CD1c-positive myeloid dendritic cell (primary cell): ENCODE measurements around the gene CPNE4.
"Not testable (repeated sequence)": the region's sequence is repeated elsewhere in the genome, so short reads cannot be mapped to it uniquely, and the experiment has no call there.

Experiments
- DNase-seq: peaks from one replicate; pipeline ENCODE4 v3.0.0-alpha.2; 2016; ENCODE audit errors: extremely low spot score

Gene CPNE4

GRCh38 chr3:131537531-131537930, 497.3 kb downstream of the CPNE4 start:
- DNase-seq: no peak

- DNase-seq: no peak
Observed at GRCh38 chr3:131535596-131535995, 499.2 kb downstream of the CPNE4 start.

DNA sequence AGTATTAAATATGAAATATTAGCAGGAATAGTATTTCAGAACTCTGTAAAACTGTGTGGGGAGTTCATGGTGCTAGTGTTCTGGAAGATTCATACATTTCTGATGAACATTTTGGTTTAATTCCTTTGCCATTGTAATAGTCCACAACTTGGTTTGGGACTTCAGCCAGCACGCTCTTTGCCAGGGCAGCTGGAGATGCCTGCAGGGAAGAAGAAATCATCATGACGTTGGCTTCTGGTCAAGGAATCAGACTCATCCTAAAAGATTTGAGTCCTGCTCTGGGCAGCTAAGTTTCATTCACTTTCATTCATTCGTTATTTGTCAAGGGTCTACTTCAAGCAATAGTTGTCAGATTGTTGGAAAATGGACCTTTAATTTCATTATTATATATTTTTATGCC, 499.7 kb downstream of the CPNE4 start:
- no peak for DNase-seq

DNA sequence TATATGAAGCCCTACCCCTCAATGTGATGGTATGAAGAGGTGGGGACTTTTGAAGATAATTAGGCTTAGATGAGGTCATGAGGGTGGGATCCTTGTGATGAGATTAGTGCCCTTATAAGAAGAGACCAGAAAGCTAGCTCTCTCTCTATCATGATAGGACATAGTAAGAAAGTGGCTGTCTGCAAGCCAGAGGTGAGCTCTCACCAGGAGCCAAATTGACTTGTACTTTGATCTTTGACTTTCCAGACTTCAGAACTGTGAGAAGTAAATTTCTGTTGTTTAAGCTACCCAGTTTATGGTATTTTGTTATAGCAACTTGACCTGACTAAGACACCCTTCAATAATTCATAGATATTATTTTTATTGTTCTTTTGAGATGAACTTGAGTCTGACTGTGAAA, 502.2 kb downstream of the CPNE4 start:
- DNase-seq: no peak

GRCh38 chr3:131530843-131531242, 504.0 kb downstream of the CPNE4 start:
- no peak for DNase-seq

DNA sequence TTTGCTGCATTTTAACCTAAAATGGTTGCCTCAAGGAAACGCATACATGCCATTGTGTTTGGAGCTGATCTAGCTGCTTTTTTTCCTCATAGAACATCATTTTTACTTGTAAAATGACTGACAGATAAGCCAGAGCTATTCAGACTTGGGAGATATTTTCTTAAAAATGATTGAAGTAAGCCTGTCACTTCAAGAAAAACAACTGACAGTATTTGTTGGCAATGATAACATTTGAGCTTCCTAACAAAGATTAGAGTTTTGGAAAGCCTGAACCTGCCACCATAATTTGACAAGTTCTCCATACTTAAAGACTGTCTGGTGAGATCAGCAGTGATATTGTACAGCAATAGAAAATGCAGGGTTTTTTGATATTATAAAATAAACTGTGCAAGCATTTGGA, 504.4 kb downstream of the CPNE4 start:
- no peak for DNase-seq

- peak; percentile 8 for DNase-seq
Observed at GRCh38 chr3:131526801-131527347, 507.9 kb downstream of the CPNE4 start.

GRCh38 chr3:131518680-131519079, 516.1 kb downstream of the CPNE4 start:
- no peak for DNase-seq

DNA sequence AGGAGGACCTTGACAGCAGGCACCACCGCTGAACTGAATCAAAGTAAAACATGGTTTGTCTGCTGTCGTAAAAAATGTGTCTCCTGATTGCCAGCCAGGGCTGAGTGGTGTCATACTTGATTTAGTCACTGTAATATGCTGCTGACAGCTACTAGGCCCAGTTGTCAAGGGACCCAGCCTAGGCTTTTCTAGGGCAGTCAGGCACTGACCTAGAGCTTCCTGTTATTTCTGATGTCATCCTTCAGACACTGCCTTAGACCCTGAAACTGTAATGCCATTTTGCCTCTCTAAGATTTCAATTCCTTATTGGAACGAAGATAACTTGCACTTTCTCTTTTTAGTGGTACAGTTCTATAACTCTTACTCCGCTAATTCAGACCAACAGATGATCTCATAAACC, 529.4 kb downstream of the CPNE4 start:
- DNase-seq: peak; percentile 86

- DNase-seq: peak; percentile 37
Observed at GRCh38 chr3:131503320-131503635, 531.5 kb downstream of the CPNE4 start.

GRCh38 chr3:131502530-131503319, 532.1 kb downstream of the CPNE4 start, which contains the start of gene MRPL3:
MRPL3 (minus strand) TSS chr3:131502971; CDS start chr3:131502821, 150 bp downstream.
- DNase-seq: peak; percentile 96

GRCh38 chr3:131501949-131502348, 532.9 kb downstream of the CPNE4 start:
- no peak for DNase-seq

DNA sequence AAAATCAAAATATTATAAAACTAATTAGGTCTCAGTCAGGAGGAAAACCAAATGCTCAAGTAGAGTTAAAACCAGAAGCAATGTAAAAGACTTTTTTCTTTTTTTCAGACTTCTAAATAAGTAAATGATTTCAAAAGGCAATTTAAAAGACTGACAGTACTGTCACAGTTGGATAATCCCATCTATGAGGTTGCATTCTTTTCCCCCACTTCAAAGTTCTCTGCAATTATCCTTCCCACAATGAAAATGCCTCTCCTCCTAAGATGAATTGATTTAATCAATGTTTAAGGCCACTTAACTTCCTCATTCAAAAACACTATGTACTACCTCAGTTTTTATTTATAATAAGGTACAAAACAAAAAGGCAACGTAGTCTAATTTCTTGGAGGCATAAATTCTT, 540.1 kb downstream of the CPNE4 start:
- DNase-seq: no peak

DNA sequence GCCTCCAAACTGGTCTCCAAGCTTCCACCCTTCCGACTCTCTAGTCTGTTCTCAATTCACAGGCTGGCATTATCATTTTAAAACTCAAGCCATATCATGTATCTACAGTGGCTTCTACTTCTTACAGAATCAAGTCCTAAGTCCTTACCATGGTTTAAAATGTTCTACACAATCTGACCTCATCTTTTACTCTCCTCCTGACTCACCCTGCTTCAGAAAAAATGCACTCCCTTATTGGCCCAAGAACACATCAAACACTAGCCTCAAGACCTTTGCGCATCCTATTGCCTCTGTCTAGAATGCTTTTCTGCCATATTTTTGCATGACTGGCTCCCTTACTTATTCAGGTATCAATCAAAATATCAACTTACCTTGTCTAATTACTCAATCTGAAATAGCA, 543.0 kb downstream of the CPNE4 start:
- DNase-seq: no peak

GRCh38 chr3:131491084-131491483, 543.7 kb downstream of the CPNE4 start:
- no peak for DNase-seq

DNA sequence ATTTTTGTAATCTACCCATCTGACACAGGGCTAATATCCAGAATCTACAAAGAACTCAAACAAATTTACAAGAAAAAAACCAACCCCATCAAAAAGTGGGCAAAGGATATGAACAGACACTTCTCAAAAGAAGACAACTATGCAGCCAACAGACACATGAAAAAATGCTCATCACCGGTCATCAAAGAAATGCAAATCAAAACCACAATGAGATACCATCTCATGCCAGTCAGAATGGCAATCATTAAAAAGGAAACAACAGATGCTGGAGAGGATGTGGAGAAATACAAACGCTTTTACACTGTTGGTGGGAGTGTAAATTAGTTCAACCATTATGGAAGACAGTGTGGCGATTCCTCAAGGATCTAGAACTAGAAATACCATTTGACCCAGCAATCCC, 548.3 kb downstream of the CPNE4 start:
- not testable (repeated sequence) for DNase-seq

DNA sequence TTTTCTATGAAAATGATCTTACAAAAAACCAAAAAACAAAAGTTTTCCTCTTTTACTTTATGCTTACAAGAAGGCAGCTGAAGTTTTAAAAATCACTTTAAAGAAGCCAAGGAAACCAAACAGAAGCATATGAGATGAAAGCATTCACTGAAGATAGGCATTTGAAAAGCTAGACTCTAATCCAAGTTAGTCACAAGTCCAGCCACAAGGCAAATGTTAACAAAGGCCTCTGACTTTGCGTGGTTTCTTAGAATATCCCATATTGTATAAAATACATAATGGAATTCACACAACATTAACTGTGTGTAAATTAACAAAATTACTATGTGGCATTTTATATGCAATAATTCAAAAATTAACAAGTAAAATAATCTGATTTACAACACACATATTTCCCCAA, 549.7 kb downstream of the CPNE4 start:
- no peak for DNase-seq

DNA sequence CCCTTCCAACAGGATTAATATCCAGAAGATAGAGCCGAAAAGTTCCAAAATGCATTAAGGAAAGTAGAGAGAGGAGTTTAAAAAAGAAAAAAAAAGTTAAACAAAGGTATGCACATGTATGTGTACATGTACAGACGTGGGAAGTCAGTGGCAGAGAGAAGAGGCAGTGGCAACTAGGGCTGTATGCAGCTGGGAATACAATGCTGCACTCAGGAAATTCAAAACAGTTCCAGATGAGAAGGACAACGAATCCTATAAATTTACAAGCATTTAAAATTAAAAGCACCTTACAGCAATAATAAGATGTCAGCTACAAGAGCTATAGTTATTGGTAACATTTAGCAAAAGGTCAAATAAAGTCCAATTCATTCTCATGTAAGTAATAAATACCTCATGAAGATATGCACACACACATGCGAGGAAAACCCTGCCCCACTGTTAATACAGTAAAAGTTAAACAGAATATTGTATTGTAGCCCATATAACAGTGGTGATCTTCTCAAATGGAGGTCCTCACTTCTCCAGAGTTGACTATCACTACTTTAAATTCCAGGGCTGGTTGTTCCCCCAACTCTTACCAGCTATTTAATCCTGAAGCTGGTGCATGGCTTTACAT, 550.2 kb downstream of the CPNE4 start:
- DNase-seq: no peak
